ENCODE results near the gene GPT2.

GPT2 gene

DNA sequence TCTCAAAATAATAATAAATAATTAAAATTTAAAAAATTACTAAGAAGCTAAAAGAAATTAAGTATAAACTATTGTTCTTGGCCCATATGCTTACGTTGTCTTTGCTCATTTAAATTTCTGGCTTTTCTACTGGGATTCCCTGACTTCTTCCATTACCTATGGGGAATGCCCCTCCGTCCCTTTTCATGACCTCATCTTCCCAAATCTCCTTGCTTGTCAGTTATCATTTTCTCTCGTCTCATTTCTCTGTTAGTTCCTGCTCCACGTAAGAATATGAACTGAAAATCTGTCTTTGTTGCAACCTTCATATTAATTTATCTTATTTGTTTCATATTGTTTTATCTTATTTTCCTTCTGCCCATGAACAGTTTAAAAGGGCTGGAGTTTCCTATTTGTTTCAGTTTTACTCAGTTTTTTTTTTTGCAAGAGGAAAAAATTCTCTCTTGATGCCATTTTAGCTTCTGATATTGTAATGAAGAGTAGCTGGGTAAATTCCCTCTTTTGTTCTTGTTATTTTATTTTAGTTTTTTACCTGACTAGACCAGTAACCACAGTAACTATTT is 91.8 kb downstream of the GPT2 start:
- TF ChIP-seq, protein P1, sequence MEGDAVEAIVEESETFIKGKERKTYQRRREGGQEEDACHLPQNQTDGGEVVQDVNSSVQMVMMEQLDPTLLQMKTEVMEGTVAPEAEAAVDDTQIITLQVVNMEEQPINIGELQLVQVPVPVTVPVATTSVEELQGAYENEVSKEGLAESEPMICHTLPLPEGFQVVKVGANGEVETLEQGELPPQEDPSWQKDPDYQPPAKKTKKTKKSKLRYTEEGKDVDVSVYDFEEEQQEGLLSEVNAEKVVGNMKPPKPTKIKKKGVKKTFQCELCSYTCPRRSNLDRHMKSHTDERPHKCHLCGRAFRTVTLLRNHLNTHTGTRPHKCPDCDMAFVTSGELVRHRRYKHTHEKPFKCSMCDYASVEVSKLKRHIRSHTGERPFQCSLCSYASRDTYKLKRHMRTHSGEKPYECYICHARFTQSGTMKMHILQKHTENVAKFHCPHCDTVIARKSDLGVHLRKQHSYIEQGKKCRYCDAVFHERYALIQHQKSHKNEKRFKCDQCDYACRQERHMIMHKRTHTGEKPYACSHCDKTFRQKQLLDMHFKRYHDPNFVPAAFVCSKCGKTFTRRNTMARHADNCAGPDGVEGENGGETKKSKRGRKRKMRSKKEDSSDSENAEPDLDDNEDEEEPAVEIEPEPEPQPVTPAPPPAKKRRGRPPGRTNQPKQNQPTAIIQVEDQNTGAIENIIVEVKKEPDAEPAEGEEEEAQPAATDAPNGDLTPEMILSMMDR (IDR thresholded peaks at IDR 0.05; ENCODE audit: insufficient read depth, low read depth, low read length, missing control alignments), result no peak
- peak; percentile 33 for DNase-seq (ENCODE audit: low read depth)
- peak overlapping the region; percentile 27; the same call in 1 of the 2 replicates for H3K4me3 ChIP-seq (ENCODE audit: low read depth, low read length)

DNA sequence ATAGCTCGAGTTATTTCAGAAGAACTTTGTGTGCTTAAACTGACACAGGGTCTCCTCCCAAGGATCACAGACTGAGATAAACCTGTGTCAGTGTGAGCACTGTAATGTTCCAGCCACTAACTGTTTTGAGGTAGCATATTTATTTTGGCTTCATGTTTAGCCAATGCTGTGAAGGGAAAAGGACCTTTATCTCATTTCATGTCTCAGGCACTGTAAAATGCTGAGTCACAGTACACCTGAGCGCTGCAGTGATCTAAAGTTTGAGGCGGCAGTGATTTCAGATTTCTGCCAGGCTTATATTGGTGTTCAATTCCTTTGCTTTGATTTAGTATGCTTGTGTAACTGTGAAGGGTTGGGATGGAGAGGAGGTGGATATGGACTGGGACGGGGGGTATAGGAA is 92.4 kb downstream of the GPT2 start:
- peak overlapping the region; percentile 27; the same call in 1 of the 2 replicates for H3K4me3 ChIP-seq (ENCODE audit: low read depth, low read length)
- TF ChIP-seq, protein P1 (IDR thresholded peaks at IDR 0.05; ENCODE audit: insufficient read depth, low read depth, low read length, missing control alignments), result no peak
- DNase-seq (ENCODE audit: low read depth), result peak; percentile 39

Measured in GM12865 (cell line).